ENCODE measurements around the gene CEPT1. TPM values are rescaled to one million over a fixed set of nuclear protein-coding genes. Genes with fewer than 3 reads are reported as not detected.

The CEPT1 gene
- polyA plus RNA-seq, 1 of the 3 experiments (the other 2 are of a cell fraction): 11.6 TPM

GRCh38 chr1:111142356-111142975 is 2.4 kb downstream of the CEPT1 start:
- peaks cover 7 to 25% of the 10 kb centered on the region in 2 experiments; a peak in 3 of 4 replicates for H3K4me1 ChIP-seq (ENCODE audit: control insufficient read depth in 1 of 2, insufficient read depth in 2 of 2, low read depth in 1 of 2, low read length in 1 of 2)
- H3K4me3 ChIP-seq (ENCODE audit: low read depth in 2 of 2, low read length in 1 of 2): no peak overlapping the region
- H3K9ac ChIP-seq: no peak overlapping the region
- peaks cover 7 to 8% of the 10 kb centered on the region in 2 experiments for H3K36me3 ChIP-seq (replicated peaks in 1 of 2; ENCODE audit: control insufficient read depth in 1 of 2, insufficient read depth in 2 of 2, low read length in 1 of 2)
- H3K9me2 ChIP-seq: no peaks in the 10 kb centered on the region
- H2AFZ ChIP-seq (ENCODE audit: low read depth): no peak overlapping the region
- no peaks in the 10 kb centered on the region for H3K9me3 ChIP-seq
- peak overlapping the region; percentile 92; the same call in 1 of the 2 replicates for H3K4me2 ChIP-seq
- H3K27ac ChIP-seq (ENCODE audit: low read depth in 2 of 2, low read length in 1 of 2): no peak overlapping the region
- DNase-seq: no peak
- H3F3A ChIP-seq (replicated peaks; ENCODE audit: insufficient read depth): no peaks in the 10 kb centered on the region
- H3K27me3 ChIP-seq (ENCODE audit: insufficient read depth): no peaks in the 10 kb centered on the region
- H4K20me1 ChIP-seq (ENCODE audit: insufficient read depth): peaks cover 5% of the 10 kb centered on the region; the same call in 1 of the 2 replicates
- POLR2A ChIA-PET: no interaction called here
- peaks cover 93% of the 10 kb centered on the region for H3K79me2 ChIP-seq (ENCODE audit: insufficient read depth)
- CTCF ChIA-PET: interaction anchor here (1.2 kb wide), 1 partner anchor 52 kb away, joined by 3 read pairs; no protein-coding TSS in a partner anchor
- 81% methylated on average over 5 of the region's 5 CpGs for WGBS (ENCODE audit: low lambda C conversion rate)
- TF ChIP-seq MAX (IDR thresholded peaks at IDR 0.05; ENCODE audit: low read depth): no peak
- TF ChIP-seq, protein P1, sequence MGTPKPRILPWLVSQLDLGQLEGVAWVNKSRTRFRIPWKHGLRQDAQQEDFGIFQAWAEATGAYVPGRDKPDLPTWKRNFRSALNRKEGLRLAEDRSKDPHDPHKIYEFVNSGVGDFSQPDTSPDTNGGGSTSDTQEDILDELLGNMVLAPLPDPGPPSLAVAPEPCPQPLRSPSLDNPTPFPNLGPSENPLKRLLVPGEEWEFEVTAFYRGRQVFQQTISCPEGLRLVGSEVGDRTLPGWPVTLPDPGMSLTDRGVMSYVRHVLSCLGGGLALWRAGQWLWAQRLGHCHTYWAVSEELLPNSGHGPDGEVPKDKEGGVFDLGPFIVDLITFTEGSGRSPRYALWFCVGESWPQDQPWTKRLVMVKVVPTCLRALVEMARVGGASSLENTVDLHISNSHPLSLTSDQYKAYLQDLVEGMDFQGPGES (IDR thresholded peaks at IDR 0.05; ENCODE audit: low read depth, low read length): no peak
- TF ChIP-seq RCOR1 (IDR thresholded peaks at IDR 0.05; ENCODE audit: low read length): no peak
- no peak for TF ChIP-seq TAF1 (IDR thresholded peaks at IDR 0.05; ENCODE audit: borderline replicate concordance, low read depth, low read length)
- TF ChIP-seq, protein P2, sequence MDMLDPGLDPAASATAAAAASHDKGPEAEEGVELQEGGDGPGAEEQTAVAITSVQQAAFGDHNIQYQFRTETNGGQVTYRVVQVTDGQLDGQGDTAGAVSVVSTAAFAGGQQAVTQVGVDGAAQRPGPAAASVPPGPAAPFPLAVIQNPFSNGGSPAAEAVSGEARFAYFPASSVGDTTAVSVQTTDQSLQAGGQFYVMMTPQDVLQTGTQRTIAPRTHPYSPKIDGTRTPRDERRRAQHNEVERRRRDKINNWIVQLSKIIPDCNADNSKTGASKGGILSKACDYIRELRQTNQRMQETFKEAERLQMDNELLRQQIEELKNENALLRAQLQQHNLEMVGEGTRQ (IDR thresholded peaks at IDR 0.05; ENCODE audit: borderline replicate concordance, low read depth, low read length): no peak
- no peak for TF ChIP-seq FOXJ3 (CRISPR knock-in tag; IDR thresholded peaks at IDR 0.05)
- TF ChIP-seq, protein P3, sequence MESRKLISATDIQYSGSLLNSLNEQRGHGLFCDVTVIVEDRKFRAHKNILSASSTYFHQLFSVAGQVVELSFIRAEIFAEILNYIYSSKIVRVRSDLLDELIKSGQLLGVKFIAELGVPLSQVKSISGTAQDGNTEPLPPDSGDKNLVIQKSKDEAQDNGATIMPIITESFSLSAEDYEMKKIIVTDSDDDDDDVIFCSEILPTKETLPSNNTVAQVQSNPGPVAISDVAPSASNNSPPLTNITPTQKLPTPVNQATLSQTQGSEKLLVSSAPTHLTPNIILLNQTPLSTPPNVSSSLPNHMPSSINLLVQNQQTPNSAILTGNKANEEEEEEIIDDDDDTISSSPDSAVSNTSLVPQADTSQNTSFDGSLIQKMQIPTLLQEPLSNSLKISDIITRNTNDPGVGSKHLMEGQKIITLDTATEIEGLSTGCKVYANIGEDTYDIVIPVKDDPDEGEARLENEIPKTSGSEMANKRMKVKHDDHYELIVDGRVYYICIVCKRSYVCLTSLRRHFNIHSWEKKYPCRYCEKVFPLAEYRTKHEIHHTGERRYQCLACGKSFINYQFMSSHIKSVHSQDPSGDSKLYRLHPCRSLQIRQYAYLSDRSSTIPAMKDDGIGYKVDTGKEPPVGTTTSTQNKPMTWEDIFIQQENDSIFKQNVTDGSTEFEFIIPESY (IDR thresholded peaks at IDR 0.05; ENCODE audit: borderline replicate concordance, low read depth): no peak
- TF ChIP-seq GATA2 (CRISPR knock-in tag; IDR thresholded peaks at IDR 0.05): no peak
- TF ChIP-seq TCF12 (IDR thresholded peaks at IDR 0.05): no peak
- TF ChIP-seq POLR2AphosphoS5 (IDR thresholded peaks at IDR 0.05; ENCODE audit: low read depth, low read length): no peak
- no peak for TF ChIP-seq NFIC (IDR thresholded peaks at IDR 0.05; ENCODE audit: borderline replicate concordance)
- no peak for TF ChIP-seq FOSL2 (IDR thresholded peaks at IDR 0.05; ENCODE audit: borderline replicate concordance, low read depth)
- no peak for TF ChIP-seq REST (IDR thresholded peaks at IDR 0.05; ENCODE audit: low read depth, low read length)
- no peak for TF ChIP-seq EZH2phosphoT487 (IDR thresholded peaks at IDR 0.05; ENCODE audit: borderline replicate concordance, low read depth)
- TF ChIP-seq MXI1 (IDR thresholded peaks at IDR 0.05; ENCODE audit: low read depth, low read length): no peak
- no peak for TF ChIP-seq YY1 (IDR thresholded peaks at IDR 0.05; ENCODE audit: low read depth)
- TF ChIP-seq SMC3 (IDR thresholded peaks at IDR 0.05; ENCODE audit: low read depth, low read length): no peak
- TF ChIP-seq NRF1 (IDR thresholded peaks at IDR 0.05; ENCODE audit: low read depth, low read length): no peak
